ENCODE measurements around the gene KRTCAP2.

Gene KRTCAP2

DNA sequence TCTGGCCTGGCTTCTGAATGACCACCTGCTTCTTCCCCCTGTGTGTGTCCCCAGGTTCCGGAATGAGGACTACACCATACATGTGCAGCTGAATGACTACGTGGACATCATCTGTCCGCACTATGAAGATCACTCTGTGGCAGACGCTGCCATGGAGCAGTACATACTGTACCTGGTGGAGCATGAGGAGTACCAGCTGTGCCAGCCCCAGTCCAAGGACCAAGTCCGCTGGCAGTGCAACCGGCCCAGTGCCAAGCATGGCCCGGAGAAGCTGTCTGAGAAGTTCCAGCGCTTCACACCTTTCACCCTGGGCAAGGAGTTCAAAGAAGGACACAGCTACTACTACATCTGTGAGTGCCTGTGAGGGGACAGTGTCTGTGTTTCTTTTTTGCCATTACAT is 41.8 kb downstream of the KRTCAP2 start:
- DNase-seq = no peak

- DNase-seq = no peak
Measured at GRCh38 chr1:155130272-155131006, 42.7 kb downstream of the KRTCAP2 start.

- DNase-seq = no peak
Measured at GRCh38 chr1:155128755-155129473, 44.2 kb downstream of the KRTCAP2 start.

- DNase-seq = no peak
Measured at GRCh38 chr1:155127967-155128754, 44.9 kb downstream of the KRTCAP2 start.

- peak; percentile 41 for DNase-seq
Measured at GRCh38 chr1:155127105-155127966, 45.8 kb downstream of the KRTCAP2 start, which contains the start of gene EFNA1. TSS of gene EFNA1 (plus strand) at chr1:155127876. CDS start at chr1:155127978, 102 bp downstream.

- peak; percentile 26 for DNase-seq
Measured at GRCh38 chr1:155126556-155127104, 46.5 kb downstream of the KRTCAP2 start.

- no peak for DNase-seq
Measured at GRCh38 chr1:155125946-155126555, 47.1 kb downstream of the KRTCAP2 start.

- no peak for DNase-seq
Measured at GRCh38 chr1:155125511-155125945, 47.6 kb downstream of the KRTCAP2 start.

- peak; percentile 61 for DNase-seq
Measured at GRCh38 chr1:155124503-155125463, 48.3 kb downstream of the KRTCAP2 start.

GRCh38 chr1:155123801-155124200 is 49.3 kb downstream of the KRTCAP2 start:
- DNase-seq = no peak

- DNase-seq = no peak
Measured at GRCh38 chr1:155122308-155122707, 50.8 kb downstream of the KRTCAP2 start.

GRCh38 chr1:155121249-155121648 is 51.9 kb downstream of the KRTCAP2 start:
- no peak for DNase-seq

GRCh38 chr1:155120253-155120652 is 52.9 kb downstream of the KRTCAP2 start:
- no peak for DNase-seq
